ENCODE data around the gene AGPAT3. TPM values are rescaled to one million over a fixed set of nuclear protein-coding genes. Genes with fewer than 3 reads are reported as not detected.

AGPAT3 gene
- total RNA-seq, 1 experiment from 2014 or later, result 13.0 TPM

DNA sequence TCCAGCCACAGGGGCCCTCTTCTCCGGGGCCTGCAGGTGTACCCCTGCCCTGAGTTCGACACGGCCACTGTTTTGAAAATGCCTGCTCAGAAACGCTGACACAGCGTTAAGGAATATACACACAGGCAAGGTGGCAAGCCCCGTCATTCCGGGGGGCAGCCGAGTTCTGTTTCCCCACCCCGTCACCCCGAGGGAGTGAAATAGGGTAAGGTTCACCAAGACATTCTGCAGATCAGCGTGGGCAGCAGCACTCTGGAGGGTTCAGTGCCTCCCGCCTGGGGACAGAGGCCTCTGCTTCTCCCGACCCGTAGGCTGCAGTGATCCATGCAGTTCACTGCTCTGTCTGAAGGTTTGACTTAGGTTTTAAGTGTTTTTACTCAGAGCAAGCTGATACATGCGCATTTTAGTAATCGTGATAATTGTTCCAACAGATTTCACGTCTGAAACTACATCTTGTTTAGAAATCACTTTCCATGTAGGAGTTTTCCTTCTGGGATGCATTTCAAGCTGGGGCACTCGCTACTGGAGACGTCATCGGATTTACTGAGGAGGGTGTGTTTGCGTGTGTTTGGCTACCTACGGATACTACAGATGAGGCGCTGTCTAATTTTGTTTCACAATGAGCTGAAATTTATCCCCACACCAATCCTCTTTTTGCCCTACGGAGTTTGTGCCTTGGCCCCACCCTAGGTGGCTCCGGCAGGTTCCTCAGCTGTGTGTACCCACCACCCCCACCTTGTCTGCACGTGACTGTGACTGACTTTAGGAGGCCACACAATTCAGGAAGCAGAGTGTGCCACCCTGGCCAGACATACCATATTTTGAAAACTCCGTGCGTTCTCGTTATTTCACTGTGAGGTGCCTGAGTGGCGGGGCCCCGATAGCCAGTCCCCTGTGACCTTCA lies 63.5 kb downstream of the AGPAT3 start:
- Histone ChIP-seq H3K27me3 (ENCODE audit: insufficient read depth, low read length) (no peaks in the 10 kb centered on the region), H3K4ac (ENCODE audit: low read depth, low read length) (no peak overlapping the region), H3K4me1 (ENCODE audit: insufficient read depth, low read length) (no peaks in the 10 kb centered on the region), H2BK15ac (ENCODE audit: low read depth, low read length) (no peak overlapping the region), H3K14ac (ENCODE audit: insufficient read depth, low read length) (no peak overlapping the region), H3K9me3 (ENCODE audit: control insufficient read depth, low read depth, low read length) (no peaks in the 10 kb centered on the region), H4K5ac (ENCODE audit: insufficient read length, low read depth, low read length) (no peak overlapping the region), H2BK120ac (ENCODE audit: low read depth, low read length, poor library complexity, severe bottlenecking) (no peak overlapping the region), H3K56ac (ENCODE audit: insufficient read length, low read depth, low read length) (no peak overlapping the region), H4K8ac (replicated peaks; ENCODE audit: insufficient read length, low read depth, low read length) (no peak overlapping the region), H2AFZ (ENCODE audit: low read length) (no peak overlapping the region), H3K79me2 (ENCODE audit: insufficient read depth, low read length) (no peaks in the 10 kb centered on the region), H4K91ac (ENCODE audit: insufficient read length, low read depth, low read length) (no peak overlapping the region), H2BK12ac (ENCODE audit: insufficient read length, low read depth, low read length) (no peak overlapping the region), H3K27ac (ENCODE audit: insufficient read length, low read depth, low read length) (no peak overlapping the region), H3T11ph (ENCODE audit: low read length) (no peak overlapping the region), H3K9ac (ENCODE audit: extremely low read depth, insufficient read length, low read length) (no peak overlapping the region), H2BK5ac (ENCODE audit: insufficient read length, low read length) (no peak overlapping the region), H3K18ac (ENCODE audit: insufficient read length, low read depth, low read length) (no peak overlapping the region), H3K23ac (ENCODE audit: insufficient read length, low read depth, low read length) (no peak overlapping the region), H2BK20ac (ENCODE audit: low read depth, low read length, poor library complexity, severe bottlenecking) (no peak overlapping the region), H2AK5ac (ENCODE audit: insufficient read length, low read length) (no peak overlapping the region), H3K23me2 (ENCODE audit: insufficient read length, low read depth, low read length, poor library complexity, severe bottlenecking) (no peaks in the 10 kb centered on the region), H4K20me1 (ENCODE audit: control insufficient read depth, insufficient read depth, insufficient read length) (no peaks in the 10 kb centered on the region), H3K79me1 (ENCODE audit: insufficient read depth, low read depth, low read length, poor library complexity, severe bottlenecking) (no peaks in the 10 kb centered on the region), H3K4me2 (ENCODE audit: insufficient read depth, insufficient read length, low read length) (no peak overlapping the region)
- Mint-ChIP-seq H3K9me3 (no peaks in the 10 kb centered on the region), H3K27me3 (ENCODE audit: low read depth) (no peaks in the 10 kb centered on the region), H3K4me1 (peaks cover 25 to 27% of the 10 kb centered on the region in 2 experiments), H3K36me3 (ENCODE audit: insufficient read depth in 1 of 3, low read depth in 3 of 3) (no peaks in the 10 kb centered on the region), H3K27ac (peak overlapping the region in 1 of 3 experiments; percentile 59; a peak in 2 of 7 replicates), H3K4me3 (no peak overlapping the region; a peak in 1 of 5 replicates)
- WGBS (ENCODE audit: extremely low coverage, insufficient read length, low lambda C conversion rate), result no CpG with 5 or more reads among the region's 31 CpGs
- TF ChIP-seq, protein P1, sequence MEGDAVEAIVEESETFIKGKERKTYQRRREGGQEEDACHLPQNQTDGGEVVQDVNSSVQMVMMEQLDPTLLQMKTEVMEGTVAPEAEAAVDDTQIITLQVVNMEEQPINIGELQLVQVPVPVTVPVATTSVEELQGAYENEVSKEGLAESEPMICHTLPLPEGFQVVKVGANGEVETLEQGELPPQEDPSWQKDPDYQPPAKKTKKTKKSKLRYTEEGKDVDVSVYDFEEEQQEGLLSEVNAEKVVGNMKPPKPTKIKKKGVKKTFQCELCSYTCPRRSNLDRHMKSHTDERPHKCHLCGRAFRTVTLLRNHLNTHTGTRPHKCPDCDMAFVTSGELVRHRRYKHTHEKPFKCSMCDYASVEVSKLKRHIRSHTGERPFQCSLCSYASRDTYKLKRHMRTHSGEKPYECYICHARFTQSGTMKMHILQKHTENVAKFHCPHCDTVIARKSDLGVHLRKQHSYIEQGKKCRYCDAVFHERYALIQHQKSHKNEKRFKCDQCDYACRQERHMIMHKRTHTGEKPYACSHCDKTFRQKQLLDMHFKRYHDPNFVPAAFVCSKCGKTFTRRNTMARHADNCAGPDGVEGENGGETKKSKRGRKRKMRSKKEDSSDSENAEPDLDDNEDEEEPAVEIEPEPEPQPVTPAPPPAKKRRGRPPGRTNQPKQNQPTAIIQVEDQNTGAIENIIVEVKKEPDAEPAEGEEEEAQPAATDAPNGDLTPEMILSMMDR (conservative IDR thresholded peaks at IDR 0.05), result no peak
- DNase-seq, result no peak
